AML-193 (cell line): ENCODE measurements around the gene GBP5.
"Not testable (repeated sequence)": the region's sequence is repeated elsewhere in the genome, so short reads cannot be mapped to it uniquely, and the experiment has no call there.

Experiments used
- DNase-seq, 2 experiments: peaks; one replicate each; lab custom pipeline; 2025; lab: John Stamatoyannopoulos, UW

GBP5 gene

DNA sequence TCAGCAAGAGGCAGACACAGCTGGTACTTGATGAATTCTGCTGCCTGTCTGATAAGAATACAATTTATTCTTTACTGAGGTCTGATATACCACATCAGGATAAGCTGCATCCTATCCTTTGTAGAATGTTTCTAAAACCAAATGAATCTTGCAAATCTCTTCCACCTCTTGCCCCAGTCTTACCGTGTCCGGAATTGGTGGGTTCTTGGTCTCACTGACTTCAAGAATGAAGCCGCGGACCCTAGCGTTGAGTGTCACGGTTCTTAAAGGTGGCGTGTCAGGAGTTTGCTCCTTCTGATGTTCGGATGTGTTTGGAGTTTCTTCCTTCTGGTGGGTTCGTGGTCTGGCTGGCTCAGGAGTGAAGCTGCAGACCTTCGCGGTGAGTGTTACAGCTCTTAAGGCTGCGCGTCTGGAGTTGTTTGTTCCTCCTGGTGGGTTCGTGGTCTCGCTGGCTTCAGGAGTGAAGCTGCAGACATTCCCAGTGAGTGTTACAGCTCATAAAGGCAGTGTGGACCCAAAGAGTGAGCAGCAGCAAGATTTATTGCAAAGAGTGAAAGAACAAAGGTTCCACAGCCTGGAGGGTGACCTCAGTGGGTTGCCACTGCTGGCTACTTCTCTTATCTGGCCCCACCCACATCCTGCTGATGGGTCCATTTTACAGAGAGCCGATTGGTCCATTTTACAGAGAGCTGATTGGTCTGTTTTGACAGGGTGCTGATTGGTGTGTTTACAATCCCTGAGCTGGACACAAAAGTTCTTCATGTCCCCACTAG lies at the start of gene GBP5:
TSS of gene GBP5 (minus strand) at position 592 of the 773 bp plus-strand sequence. CDS start 3,305 bp downstream, outside the sequence.
- DNase-seq = peak; percentile 45 to 50

- no peak for DNase-seq
Measured at GRCh38 chr1:89322402-89322801, 49.7 kb upstream of the GBP5 start.

DNA sequence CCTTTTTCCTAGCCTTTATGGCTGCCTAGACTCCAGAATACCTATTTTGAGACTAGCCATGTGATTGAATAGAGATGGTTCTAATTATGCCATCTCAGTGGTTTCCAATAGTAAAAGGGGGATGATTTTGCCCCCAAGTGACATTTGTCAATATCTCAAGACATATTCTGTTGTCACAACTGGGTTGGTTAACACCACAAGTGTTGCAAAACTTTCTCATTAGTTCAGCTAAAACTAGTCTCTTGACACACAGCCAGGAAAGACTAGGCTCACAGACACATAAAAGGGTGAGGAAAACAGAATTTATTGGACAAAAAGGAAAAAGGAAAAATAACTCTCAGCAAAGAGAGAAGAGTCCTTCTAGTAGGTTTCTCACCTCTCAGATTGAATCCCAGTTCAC lies 39.9 kb upstream of the GBP5 start:
- peak; percentile 12 to 45 for DNase-seq

DNA sequence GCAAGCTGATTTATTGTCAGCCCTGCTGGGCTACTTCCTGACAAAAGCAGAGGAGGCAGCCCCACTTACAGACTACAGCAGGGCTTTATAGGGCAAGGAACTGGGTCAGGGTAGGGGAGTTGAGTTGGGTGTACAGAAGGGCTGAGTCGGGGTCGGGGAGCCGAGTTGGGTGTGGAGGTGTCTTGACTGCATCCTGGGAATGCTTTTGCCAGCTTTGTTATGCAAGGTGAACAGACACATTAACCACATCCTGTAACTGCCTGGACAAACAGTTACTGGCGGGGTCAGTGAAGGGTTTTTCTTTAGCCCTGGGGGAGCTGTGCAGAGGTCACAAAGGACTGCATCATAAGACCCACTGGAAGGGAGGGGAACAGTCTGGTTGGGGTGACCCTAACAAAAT lies 39.1 kb upstream of the GBP5 start:
- DNase-seq = peak; percentile 10 to 15

DNA sequence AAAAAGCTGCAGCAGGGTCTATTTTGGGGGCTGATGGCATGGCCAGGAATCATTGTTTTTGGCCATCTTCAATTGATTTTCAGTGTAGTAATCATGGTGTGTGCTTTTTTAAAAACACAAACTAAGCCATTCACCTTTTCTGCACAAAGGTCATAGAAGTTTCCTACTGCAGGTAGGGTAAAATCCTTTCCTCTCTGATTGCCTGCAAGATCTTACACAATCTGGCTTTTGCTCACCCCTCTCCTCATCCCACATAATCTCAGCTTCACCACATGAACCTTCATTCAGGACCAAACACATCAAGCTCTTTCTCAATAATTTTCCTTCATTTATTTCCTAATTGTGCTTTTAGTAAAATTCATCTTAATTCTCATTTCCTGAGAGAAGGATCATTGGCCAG lies 38.3 kb upstream of the GBP5 start:
- no peak for DNase-seq

DNA sequence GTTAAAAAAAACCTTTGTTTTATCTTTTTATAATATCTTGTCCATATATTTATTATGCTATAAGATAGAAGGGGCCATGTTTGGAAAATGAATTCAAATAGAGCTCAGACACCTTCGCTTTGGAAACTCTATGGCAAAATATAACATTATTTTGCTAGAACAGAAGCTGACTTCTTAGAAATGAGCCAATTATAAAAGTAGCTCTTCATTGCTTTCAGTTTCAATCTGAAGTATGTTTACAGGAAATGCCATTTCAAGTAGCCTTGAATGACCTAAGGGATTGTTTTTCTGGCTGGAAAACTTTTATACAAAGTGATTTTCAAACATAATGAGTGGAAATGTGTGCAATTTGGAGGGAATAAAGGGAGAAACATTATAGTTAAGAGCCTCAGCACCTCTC lies 37.8 kb upstream of the GBP5 start:
- no peak for DNase-seq

DNA sequence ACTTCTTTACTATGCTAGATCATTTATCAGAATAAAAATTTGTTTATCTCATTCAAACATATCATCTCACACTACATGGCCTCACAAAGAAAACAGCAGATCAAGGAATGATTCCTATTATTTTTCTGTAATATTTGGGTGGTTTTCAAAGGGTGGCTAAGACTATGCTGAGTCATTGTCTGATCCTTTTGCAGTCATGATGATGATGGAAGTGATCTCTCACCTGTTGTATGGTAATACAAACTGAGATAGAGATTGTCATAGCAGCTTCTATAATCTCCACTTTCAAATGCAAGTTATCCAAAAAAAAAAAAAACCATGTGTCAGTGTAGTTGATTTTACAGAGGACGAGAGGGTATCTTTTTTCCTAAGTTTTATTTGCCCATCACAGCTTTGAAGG lies 37.2 kb upstream of the GBP5 start:
- DNase-seq = no peak

- DNase-seq = no peak
Measured at GRCh38 chr1:89306273-89306672, 33.6 kb upstream of the GBP5 start.

DNA sequence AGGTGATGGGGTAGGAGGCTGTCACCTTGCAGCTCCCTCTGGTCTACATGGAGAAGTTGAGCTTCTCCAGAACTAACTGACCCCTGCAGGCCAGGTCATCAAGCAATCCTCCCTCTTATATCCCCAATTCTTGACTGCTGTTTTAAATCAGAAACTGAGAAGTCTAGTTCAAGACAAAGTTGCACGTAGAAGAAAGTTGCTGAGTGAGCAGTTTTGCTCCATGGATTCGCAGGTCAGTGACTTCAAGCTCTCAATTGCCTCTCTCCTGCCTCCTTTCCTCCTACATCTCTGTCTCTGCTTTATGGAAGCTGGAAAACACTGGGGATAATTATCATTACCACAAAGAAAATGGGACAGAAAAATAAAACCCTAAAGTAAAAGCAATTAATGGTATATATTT lies 32.8 kb upstream of the GBP5 start:
- no peak for DNase-seq

GRCh38 chr1:89304572-89305230 lies 32.0 kb upstream of the GBP5 start:
- no peak for DNase-seq

- no peak for DNase-seq
Measured at GRCh38 chr1:89302697-89303332, 30.2 kb upstream of the GBP5 start.

GRCh38 chr1:89299739-89300463 lies 27.2 kb upstream of the GBP5 start:
- DNase-seq = not testable (repeated sequence)

GRCh38 chr1:89298461-89298860 lies 25.8 kb upstream of the GBP5 start:
- DNase-seq = no peak

- no peak for DNase-seq
Measured at GRCh38 chr1:89295187-89295586, 22.5 kb upstream of the GBP5 start.

DNA sequence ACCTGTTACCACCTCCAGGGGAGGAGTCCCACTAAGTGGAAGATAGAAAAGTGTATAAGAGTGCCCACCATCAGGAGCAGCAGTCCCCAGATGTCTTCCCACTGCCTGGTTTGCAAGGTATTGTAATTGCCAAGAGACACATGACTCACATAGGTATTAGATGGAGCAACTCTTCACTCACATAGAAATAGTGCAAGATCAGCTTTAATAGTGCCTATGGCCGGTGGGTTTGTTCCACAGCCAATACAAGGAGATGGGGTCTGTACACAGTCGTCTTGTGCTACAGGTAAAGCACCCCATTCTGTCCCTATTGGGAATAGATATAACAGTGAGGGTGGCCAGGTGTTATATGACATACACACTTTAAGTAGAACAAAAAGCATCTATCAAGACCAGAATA lies 18.6 kb upstream of the GBP5 start:
- no peak for DNase-seq

DNA sequence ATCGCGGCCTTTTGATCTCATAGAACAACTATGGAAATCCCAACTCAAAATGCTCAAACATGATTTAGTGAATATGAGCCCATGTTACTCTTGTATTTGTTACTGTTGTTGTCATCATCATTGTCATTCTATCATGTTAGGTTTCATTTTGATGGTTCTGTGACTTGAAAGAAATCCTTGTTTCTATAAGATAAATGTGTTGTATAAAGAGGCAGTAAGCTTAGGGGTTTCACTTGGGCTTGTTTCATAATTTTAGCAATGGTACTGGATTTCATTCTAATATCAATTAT lies 15.3 kb upstream of the GBP5 start:
- no peak for DNase-seq

- no peak for DNase-seq
Measured at GRCh38 chr1:89287181-89288050, 14.8 kb upstream of the GBP5 start.

GRCh38 chr1:89286549-89287180 lies 14.0 kb upstream of the GBP5 start:
- DNase-seq = peak in 1 of 2 experiments; percentile 18

DNA sequence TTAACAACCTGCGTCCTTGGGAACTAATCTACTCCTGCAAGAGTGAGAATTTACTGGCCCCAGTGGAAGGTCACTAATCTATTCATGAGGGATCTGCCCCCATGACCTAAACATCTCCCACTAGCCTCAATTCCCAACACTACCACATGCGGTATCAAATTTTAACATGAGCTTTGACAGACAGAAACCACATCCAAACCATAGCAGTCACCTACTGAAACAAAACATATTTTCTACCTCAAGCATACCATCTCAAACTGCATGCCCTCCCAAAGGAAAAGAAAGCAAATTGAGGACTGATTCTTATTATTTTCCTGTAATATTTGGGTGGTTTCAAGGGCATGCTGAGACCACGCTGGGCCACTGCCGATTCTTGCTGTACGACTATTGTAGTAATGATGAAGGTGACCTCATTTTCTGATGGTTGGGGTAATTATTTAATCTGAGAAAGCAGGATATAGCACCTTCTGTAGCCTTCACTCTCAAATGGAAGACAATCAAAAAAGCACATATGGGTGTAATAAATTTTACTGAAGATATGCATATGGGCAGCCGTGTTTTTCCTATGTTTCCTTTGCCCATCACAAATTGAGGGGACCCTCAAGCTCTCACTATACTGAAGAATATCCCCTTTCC lies 13.2 kb upstream of the GBP5 start:
- no peak for DNase-seq

GRCh38 chr1:89284078-89284763 lies 11.6 kb upstream of the GBP5 start:
- DNase-seq = not testable (repeated sequence)
